NCI-H1694 (cell line): ENCODE measurements around the gene SPIRE2.

ENCODE experiments used
- DNase-seq: peaks from one replicate; lab custom pipeline; 2025; lab: John Stamatoyannopoulos, UW

Gene SPIRE2

GRCh38 chr16:89915303-89916232 is 87.3 kb downstream of the SPIRE2 start:
- DNase-seq = no peak

GRCh38 chr16:89917773-89918452 is 89.6 kb downstream of the SPIRE2 start:
- DNase-seq = no peak

GRCh38 chr16:89918453-89919347 is 90.4 kb downstream of the SPIRE2 start, which contains the start of gene MC1R:
Gene MC1R (plus strand): TSS chr16:89918862. CDS start chr16:89919259, 397 bp downstream.
- DNase-seq = no peak

- DNase-seq = no peak
Observed at GRCh38 chr16:89919535-89920406, 91.5 kb downstream of the SPIRE2 start.

- no peak for DNase-seq
Observed at GRCh38 chr16:89920723-89921122, 92.4 kb downstream of the SPIRE2 start.
